Germinal center (tissue), 1 donor: ENCODE results near the gene MEOX2.

Source experiments
- DNase-seq: peaks from one replicate; pipeline ENCODE4 v3.0.0; 2012; ENCODE audit warnings: mixed read lengths, low spot score

Gene MEOX2

DNA sequence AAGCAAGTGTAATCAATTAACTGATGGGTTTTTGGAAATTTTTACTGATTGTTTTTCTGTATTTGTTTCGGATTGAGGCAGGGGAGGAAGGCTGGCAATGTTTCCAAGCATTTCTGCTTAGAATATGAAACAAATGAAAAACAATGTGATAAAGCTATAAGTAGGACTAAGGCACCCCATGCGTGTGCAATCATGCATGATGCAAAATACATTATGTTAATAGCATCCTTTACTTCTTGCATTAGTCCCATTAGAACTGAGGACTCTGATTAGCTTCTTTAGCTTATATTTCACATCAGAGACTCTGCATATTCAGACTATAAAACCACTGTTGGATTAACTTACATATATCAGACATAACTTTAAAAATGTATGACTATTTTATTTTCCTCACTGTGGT is 76.0 kb downstream of the MEOX2 start:
- no peak for DNase-seq

DNA sequence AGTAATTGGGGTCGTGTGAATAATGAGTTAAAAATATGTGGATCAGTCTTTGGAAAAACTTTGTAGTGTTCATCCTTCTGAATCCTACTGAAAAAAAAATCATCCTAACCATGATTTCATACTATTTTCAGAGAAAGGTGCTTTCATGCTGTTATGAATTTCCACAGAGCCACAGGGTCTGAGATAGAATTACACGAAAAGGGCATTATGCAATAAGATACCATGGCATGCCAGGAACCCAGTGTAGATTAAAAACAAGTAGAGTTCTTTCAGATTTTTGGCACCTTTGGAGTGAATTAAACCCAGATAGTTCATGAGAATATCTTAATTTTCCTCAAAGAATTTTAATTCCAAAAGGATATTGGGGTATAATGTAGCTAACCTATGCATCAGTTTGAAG is 77.2 kb downstream of the MEOX2 start:
- DNase-seq = no peak

GRCh38 chr7:15607529-15608210 is 78.8 kb downstream of the MEOX2 start:
- DNase-seq = no peak

DNA sequence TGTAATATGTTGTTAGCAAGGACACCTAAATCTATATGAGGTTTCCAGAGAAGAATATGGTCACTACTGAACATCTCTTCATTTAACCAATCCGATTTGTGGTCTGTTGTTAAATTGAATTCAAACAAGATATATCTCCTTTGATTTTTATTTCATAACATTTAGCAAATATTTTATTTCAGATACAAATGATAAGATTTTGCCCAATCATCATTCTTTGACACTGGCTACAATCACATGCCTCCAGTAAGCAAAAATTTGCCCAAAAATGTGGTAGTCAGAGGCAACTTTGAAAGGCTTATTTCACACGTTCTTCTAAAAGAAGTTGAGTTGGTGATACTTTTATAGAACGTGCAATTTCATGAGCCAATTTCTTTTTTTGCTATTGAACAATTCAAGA is 79.9 kb downstream of the MEOX2 start:
- DNase-seq = no peak

GRCh38 chr7:15604166-15604565 is 82.3 kb downstream of the MEOX2 start:
- DNase-seq = no peak

DNA sequence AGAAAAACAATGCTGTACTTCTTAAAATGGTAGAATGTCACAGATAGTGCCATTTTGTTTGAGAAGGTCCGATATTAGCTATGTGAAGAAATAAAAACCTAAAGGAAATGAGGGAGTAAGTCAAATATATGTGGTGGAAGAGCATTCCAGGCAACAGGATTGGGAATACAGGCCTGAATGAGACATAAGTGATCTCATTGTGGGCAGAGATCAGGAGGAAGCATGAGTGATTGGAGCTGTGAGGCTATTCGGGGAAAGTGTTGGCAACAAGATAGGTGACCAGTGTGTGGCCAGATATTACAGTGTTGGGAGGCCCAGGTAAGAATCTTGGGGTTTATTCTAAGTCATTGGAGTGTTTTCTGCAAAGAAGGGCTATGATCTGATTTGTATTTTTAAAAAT is 83.4 kb downstream of the MEOX2 start:
- DNase-seq = no peak

- DNase-seq = no peak
These were observed 84.2 kb downstream of the MEOX2 start for GRCh38 chr7:15602236-15602635.

- no peak for DNase-seq
These were observed 85.3 kb downstream of the MEOX2 start for GRCh38 chr7:15601175-15601574.

- DNase-seq = no peak
These were observed 86.2 kb downstream of the MEOX2 start for GRCh38 chr7:15600298-15600697.

- no peak for DNase-seq
These were observed 92.0 kb downstream of the MEOX2 start for GRCh38 chr7:15594461-15594860.

DNA sequence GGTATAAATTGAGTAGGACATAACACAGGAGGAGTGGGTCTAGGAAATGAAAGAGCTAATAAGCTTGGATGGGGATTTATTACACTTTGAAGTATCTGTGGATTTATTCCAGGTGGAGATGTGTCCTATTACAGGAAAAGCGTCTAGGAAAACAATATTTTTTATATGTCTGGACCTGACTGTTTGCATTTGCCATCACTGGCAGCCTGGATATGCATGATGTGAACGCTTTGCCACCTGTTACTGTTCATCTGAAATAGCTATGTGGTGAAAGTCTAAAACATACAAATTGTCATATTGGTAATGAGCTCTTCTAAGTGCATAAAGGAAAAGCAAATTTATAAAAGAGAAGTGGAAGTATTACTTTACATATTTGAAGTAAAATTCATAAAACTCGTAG is 93.1 kb downstream of the MEOX2 start:
- no peak for DNase-seq

DNA sequence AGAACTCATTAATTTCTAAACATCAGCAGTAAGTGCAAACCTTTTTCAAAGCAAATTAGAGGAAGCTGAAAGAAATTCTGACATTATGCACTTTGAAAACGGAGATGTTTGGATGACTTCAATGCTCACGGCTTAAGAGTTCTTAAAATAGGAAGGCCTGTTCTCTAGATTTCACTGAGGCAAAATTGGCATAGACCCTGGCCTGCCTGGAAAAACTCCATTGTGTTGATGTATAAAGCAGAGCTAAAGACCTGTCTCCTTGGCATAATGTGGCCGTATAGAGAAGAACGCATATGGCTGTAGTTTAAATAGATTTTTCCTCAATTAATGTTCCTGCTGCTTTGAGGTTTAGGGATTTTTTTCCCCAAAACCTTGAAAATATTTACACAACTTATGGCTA is 100.2 kb downstream of the MEOX2 start:
- DNase-seq = no peak

- no peak for DNase-seq
These were observed 101.9 kb downstream of the MEOX2 start for GRCh38 chr7:15584575-15584974.

- no peak for DNase-seq
These were observed 103.7 kb downstream of the MEOX2 start for GRCh38 chr7:15582773-15583172.

- no peak for DNase-seq
These were observed 105.0 kb downstream of the MEOX2 start for GRCh38 chr7:15581352-15581951.

- DNase-seq = no peak
These were observed 105.7 kb downstream of the MEOX2 start for GRCh38 chr7:15580604-15581351.

GRCh38 chr7:15577600-15577999 is 108.9 kb downstream of the MEOX2 start:
- DNase-seq = no peak

GRCh38 chr7:15571301-15571878 is 115.1 kb downstream of the MEOX2 start:
- DNase-seq = no peak

DNA sequence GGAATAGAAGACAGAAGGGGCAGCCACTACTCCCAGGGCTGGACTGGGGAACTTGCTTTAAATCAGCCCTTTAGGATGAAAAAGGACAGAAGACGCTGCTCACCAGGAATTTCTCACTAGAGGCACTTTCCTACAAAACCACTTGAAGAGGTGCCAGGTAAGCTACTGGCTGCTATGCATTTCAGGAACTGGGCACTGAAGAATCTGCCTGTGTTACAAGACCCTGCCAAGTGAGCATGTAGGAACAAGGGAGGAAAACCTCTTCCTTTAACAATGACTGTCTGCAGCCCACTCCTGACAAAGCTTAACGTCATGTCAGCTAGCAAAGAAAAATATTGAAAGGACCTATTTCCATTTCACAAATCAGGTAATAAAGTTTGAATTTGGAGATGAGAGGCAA is 118.8 kb downstream of the MEOX2 start:
- no peak for DNase-seq

DNA sequence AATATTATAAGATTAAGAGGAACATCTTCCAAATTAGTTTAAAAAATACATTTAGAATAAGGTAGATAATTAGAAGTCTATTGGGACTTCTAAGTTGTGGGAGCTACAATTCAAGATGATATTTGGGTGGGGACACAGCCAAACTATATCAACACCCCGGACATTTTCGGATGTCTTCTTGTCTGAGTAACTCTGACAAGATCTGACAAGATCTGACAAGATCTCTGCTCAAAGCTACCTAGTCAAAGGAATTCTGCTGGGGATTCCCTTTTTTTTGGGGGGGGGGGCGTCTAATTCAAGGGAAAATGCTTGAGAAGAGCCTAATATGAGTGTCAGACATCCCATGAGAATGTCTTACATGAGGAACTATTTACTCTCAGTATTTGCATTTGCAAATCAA is 119.4 kb downstream of the MEOX2 start:
- no peak for DNase-seq

DNA sequence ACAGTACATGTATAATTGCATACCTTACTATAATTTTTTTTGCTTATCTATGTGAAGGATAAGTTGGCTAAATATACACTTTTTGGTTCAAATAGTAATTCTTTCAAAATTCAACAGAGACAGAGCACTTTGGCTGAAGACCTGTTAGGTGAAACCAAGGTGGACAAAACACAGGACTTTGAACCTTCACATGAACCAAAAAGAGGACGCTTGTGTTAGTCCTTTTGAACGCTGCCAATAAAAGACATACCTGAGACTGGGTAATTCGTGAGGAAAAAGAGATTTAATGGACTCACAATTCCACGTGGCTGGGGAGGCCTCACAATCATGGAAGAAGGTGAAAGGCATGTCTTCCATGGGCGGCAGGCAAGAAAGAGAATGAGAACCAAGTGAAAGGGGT is 120.0 kb downstream of the MEOX2 start:
- no peak for DNase-seq

- no peak for DNase-seq
These were observed 124.6 kb downstream of the MEOX2 start, which contains the start of gene AGMO for GRCh38 chr7:15561835-15562234. AGMO (minus strand) TSS chr7:15562015.
